Esophagus squamous epithelium (tissue), 5 donors: Measurements from ENCODE around the gene ETNK1. TPM values are rescaled to one million over a fixed set of nuclear protein-coding genes. Genes with fewer than 3 reads are reported as not detected.

ENCODE experiments used
- DNase-seq: peaks from one replicate; lab custom pipeline; 2025; lab: John Stamatoyannopoulos, UW
- H3K27ac ChIP-seq, 4 donors: fragments of 200-600 bp; sonication (generic); one replicate each; pipeline ENCODE4 v1.5.1; 2016 to 2019; ENCODE audit warnings: mild to moderate bottlenecking in 1 of 4
- H3K27me3 ChIP-seq, 4 donors: fragments of 200-600 bp; sonication (generic); 1 replicate in 3 of 4; 2 replicates in 1 of 4; pipeline versions ENCODE4 v1.5.1 to v1.6.0; 2017 to 2021; ENCODE audit warnings: antibody characterized with exemption in 1 of 4
- H3K36me3 ChIP-seq, 3 donors: fragments of 200-600 bp; sonication (generic); one replicate each; pipeline ENCODE4 v1.5.1; 2016 to 2019
- H3K4me1 ChIP-seq, 3 donors: fragments of 200-600 bp; sonication (generic); one replicate each; pipeline ENCODE4 v1.5.1; 2017 to 2019
- H3K4me3 ChIP-seq, 4 donors: fragments of 200-600 bp; sonication (generic); 1 replicate in 3 of 4; 2 replicates in 1 of 4; pipeline ENCODE4 v1.5.1; 2016 to 2019; ENCODE audit warnings: mild to moderate bottlenecking in 2 of 4, moderate library complexity in 1 of 4
- H3K9me3 ChIP-seq, 3 donors: fragments of 200-600 bp; sonication (generic); one replicate each; pipeline ENCODE4 v1.5.1; 2016 to 2019
- CTCF ChIP-seq, 6 experiments: fragments of 450-650 bp in 4 of 6; fragments of 200-600 bp in 2 of 6; sonication (generic) in 2 of 6; IDR thresholded peaks; one replicate each; pipeline ENCODE4 v1.5.1; 2016 to 2019; ENCODE audit warnings: antibody characterized with exemption in 6 of 6, mild to moderate bottlenecking in 4 of 6, moderate library complexity in 4 of 6
- POLR2A ChIP-seq, 4 donors: fragments of 450-650 bp; IDR thresholded peaks; one replicate each; pipeline ENCODE4 v1.6.1; 2017; ENCODE audit warnings: antibody characterized with exemption in 4 of 4, mild to moderate bottlenecking in 4 of 4, moderate library complexity in 3 of 4
- WGBS, 2 donors: methylation state at CpG; one replicate each; pipeline ENCODE4 v1.1.5; 2018; 5-methylcytosine and 5-hydroxymethylcytosine counted together
- intact Hi-C: fragments of 100-400 bp; cut with DNase I; formaldehyde crosslinking; loops from one replicate; pipeline ENCODE4 v1.15.0; 2022
- total RNA-seq, 4 donors: library from RNA; depleted of rRNA; stranded (reverse); fragments of >200 nt; gene quantifications; one replicate each; pipeline ENCODE4 v1.1.0, GENCODE V29; 2016
- donor health status: DM: yes; HTN: yes; CAD: no.

The ETNK1 gene
- total RNA-seq, 4 donors from 2014 or later, result 13.9 to 37.3 (median 28.1) TPM

GRCh38 chr12:22722081-22722480 lies 97.1 kb downstream of the ETNK1 start:
- Histone ChIP-seq H3K4me1 (no peaks in the 10 kb centered on the region), H3K27ac (no peak overlapping the region), H3K4me3 (no peak overlapping the region), H3K36me3 (no peaks in the 10 kb centered on the region), H3K27me3 (no peaks in the 10 kb centered on the region), H3K9me3 (no peaks in the 10 kb centered on the region)
- 49 to 90% methylated on average over 2 of the region's 2 CpGs for WGBS, 2 donors
- TF ChIP-seq CTCF (IDR thresholded peaks at IDR 0.05), result no peak
- TF ChIP-seq POLR2A (IDR thresholded peaks at IDR 0.05), result no peak
- intact Hi-C loops, result no loop called here
- no peak for DNase-seq

DNA sequence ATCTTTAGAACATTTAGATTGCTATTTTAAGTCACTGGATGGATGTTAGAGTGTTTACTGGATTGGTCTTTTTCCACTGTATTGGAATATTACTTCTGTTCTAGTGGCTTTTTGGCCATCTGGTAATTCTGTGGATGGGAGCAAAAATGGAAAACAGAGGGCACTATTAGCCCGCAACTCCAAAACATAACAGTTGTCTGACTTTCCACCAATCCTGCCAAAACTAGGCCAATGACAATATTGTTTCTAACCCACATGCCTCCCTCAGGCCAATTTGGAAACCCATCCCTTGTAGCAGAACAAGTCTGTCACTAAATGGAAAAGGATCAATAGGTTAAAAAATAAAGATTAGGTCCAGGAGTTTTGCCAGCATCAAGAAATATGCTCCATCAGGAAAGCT lies 97.8 kb downstream of the ETNK1 start:
- no peak for DNase-seq
- Histone ChIP-seq H3K27ac (no peak overlapping the region), H3K36me3 (no peaks in the 10 kb centered on the region), H3K4me1 (no peaks in the 10 kb centered on the region), H3K27me3 (no peaks in the 10 kb centered on the region), H3K4me3 (no peak overlapping the region), H3K9me3 (no peaks in the 10 kb centered on the region)
- intact Hi-C loops, result no loop called here
- TF ChIP-seq CTCF (IDR thresholded peaks at IDR 0.05), result no peak
- TF ChIP-seq POLR2A (IDR thresholded peaks at IDR 0.05), result no peak
- 60 to 91% methylated on average over 1 of the region's 1 CpG for WGBS, 2 donors

DNA sequence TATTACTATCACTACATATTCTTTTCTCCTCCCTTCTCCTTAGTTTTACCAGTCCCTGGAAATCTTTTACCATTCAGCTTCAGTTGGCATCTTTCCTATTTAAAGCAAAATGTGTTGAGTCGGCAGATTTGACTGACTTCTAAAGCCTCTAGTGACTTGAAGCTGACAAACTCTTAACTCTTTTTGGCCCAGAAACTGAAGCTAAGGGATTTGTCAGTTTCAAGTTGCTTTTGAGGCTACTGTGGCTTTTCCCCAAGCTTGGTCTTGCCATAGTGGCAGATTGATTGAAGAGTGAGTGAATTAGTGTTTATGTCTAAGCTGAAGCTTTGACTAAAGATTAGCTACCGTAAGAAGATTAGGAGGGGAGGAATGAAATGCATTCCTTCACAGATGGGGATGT lies 104.0 kb downstream of the ETNK1 start:
- Histone ChIP-seq H3K27ac (peak overlapping the region in 2 of 4 donors; percentile 78 to 88), H3K9me3 (no peaks in the 10 kb centered on the region), H3K4me1 (peaks cover 4 to 10% (median 10%) of the 10 kb centered on the region in 3 donors), H3K36me3 (no peaks in the 10 kb centered on the region), H3K27me3 (no peaks in the 10 kb centered on the region), H3K4me3 (no peak overlapping the region)
- 34 to 36% methylated on average over 2 of the region's 2 CpGs for WGBS, 2 donors
- no peak for TF ChIP-seq CTCF (IDR thresholded peaks at IDR 0.05)
- intact Hi-C loops, result no loop called here
- DNase-seq, result no peak

DNA sequence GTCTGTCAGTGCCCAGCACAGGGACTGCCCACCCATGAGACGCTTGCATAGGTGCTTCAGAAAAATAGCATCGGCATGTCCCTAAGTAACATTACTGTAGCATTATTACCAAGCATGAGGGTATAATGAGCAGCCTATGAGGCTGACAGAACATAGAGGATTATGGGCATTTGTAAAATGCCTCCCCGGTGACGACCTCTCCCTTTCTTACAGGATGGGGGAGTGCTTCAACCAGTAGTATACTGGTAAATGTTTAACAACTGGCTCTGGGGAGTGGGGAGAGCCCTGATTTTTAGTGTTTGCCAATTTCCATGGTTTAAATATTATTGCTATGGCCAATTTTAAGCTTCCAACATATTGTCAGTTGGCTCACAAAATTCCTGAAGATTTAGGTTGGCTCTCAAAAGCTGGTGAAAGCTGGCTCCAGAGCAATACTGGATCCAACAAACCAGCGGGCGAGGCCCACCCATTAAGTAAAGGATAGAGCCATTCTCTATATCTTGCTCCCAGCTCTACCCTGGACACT lies 104.5 kb downstream of the ETNK1 start:
- Histone ChIP-seq H3K9me3 (no peaks in the 10 kb centered on the region), H3K4me1 (peaks cover 4 to 10% (median 10%) of the 10 kb centered on the region in 3 donors), H3K4me3 (peak overlapping the region in 1 of 4 donors; percentile 39), H3K36me3 (no peaks in the 10 kb centered on the region), H3K27ac (peak overlapping the region; percentile 50 to 88 (median 65)), H3K27me3 (no peaks in the 10 kb centered on the region)
- TF ChIP-seq CTCF (IDR thresholded peaks at IDR 0.05) (no peak), POLR2A (IDR thresholded peaks at IDR 0.05) (no peak)
- intact Hi-C loops, result no loop called here
- WGBS, 2 donors, result 78 to 83% methylated on average over 4 to 6 of the region's 6 CpGs
- DNase-seq, result no peak

DNA sequence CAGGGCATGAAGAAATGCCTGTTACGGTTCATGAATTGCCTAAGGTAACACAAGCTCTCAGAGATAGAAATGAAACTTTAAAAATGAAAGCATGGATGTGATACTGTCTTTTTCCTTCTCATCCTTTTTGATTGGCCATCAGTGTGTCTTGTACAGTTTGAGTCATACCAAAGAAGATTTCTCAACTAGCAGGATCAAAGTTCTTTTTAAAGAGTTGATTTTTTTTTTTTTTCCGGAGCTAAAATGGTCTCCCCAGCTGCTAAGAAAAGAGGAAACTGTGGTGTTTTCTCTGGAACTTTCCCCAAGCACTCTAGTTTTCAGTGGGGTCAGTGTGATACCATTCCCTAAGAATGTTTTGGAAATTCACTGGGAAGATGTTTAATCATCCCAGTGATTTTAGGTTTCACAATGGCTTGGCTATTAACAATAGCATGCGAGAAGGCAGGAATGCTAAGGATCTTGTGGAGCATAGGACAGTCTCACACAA lies 105.0 kb downstream of the ETNK1 start:
- H3K36me3 ChIP-seq, result no peaks in the 10 kb centered on the region
- no peaks in the 10 kb centered on the region for H3K9me3 ChIP-seq
- H3K4me3 ChIP-seq, result peak overlapping the region in 1 of 4 donors; percentile 39
- H3K27ac ChIP-seq, result peak overlapping the region; percentile 50 to 88 (median 65)
- no peak for TF ChIP-seq POLR2A (IDR thresholded peaks at IDR 0.05)
- no peak for TF ChIP-seq CTCF (IDR thresholded peaks at IDR 0.05)
- DNase-seq, result no peak
- H3K27me3 ChIP-seq, result no peaks in the 10 kb centered on the region
- peaks cover 4 to 10% (median 10%) of the 10 kb centered on the region in 3 donors for H3K4me1 ChIP-seq
- intact Hi-C loops, result no loop called here
- 40 to 44% methylated on average over 3 of the region's 3 CpGs for WGBS, 2 donors
